Erythroblast (primary cell): Measurements from ENCODE around the gene CLTCL1.
"Not testable (repeated sequence)": the region's sequence is repeated elsewhere in the genome, so short reads cannot be mapped to it uniquely, and the experiment has no call there.

Experiments used
- GATA1 ChIP-seq: IDR thresholded peaks from 2 replicates; pipeline ENCODE4 v1.6.1; 2011; ENCODE audit warnings: low read depth, mild to moderate bottlenecking, control low read depth, low read length, moderate library complexity
- POLR2A ChIP-seq: IDR thresholded peaks from 2 replicates; pipeline ENCODE4 v1.6.1; 2011; ENCODE audit warnings: mild to moderate bottlenecking, low read length

DNA sequence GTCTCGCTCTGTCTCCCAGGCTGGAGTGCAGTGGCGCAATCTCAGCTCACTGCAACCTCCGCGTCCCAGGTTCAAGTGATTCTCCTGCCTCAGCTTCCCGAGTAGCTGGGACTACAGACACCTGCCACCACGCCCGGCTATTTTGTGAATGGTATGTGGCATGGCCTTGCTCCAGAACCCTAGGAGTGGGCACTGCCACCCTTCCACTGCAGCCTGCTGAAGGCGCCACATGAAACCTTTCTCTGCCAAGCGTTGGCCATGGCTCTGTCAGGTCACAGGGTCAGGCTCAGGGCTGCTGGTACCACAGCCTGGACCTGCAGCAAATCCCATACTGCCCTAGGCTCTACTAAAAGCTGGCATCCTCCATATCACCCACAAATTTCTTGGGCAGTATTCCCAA is 135.4 kb downstream of the CLTCL1 start:
- TF ChIP-seq POLR2A, GATA1: not testable (repeated sequence)
